CD4-positive, alpha-beta T cell treated with Interleukin-12 subunit alpha and Interleukin-12 subunit beta, for 1 hour (primary cell): ENCODE results near the gene STOML3.

Experiments used
- DNase-seq: peaks from one replicate; pipeline ENCODE4 v3.0.0-alpha.2; 2020

The STOML3 gene

GRCh38 chr13:38980750-38981078, 9.9 kb downstream of the STOML3 start:
- no peak for DNase-seq

GRCh38 chr13:38979891-38980749, 10.5 kb downstream of the STOML3 start:
- DNase-seq = no peak

- no peak for DNase-seq
Observed at GRCh38 chr13:38970380-38971051, 20.1 kb downstream of the STOML3 start.

- no peak for DNase-seq
Observed at GRCh38 chr13:38969187-38969586, 21.4 kb downstream of the STOML3 start.

GRCh38 chr13:38967446-38967845, 23.2 kb downstream of the STOML3 start:
- no peak for DNase-seq

GRCh38 chr13:38965281-38965680, 25.4 kb downstream of the STOML3 start:
- no peak for DNase-seq

GRCh38 chr13:38960175-38960574, 30.5 kb downstream of the STOML3 start:
- no peak for DNase-seq

GRCh38 chr13:38957794-38958592, 32.6 kb downstream of the STOML3 start:
- DNase-seq = no peak

- no peak for DNase-seq
Observed at GRCh38 chr13:38954844-38955243, 35.8 kb downstream of the STOML3 start.

GRCh38 chr13:38954291-38954690, 36.3 kb downstream of the STOML3 start:
- no peak for DNase-seq

GRCh38 chr13:38952827-38953226, 37.8 kb downstream of the STOML3 start:
- no peak for DNase-seq

- no peak for DNase-seq
Observed at GRCh38 chr13:38951525-38952313, 38.9 kb downstream of the STOML3 start.

GRCh38 chr13:38950987-38951386, 39.6 kb downstream of the STOML3 start:
- DNase-seq = no peak

GRCh38 chr13:38947054-38947453, 43.6 kb downstream of the STOML3 start:
- no peak for DNase-seq

- DNase-seq = no peak
Observed at GRCh38 chr13:38944219-38944618, 46.4 kb downstream of the STOML3 start.

GRCh38 chr13:38943231-38943630, 47.4 kb downstream of the STOML3 start:
- no peak for DNase-seq

- DNase-seq = no peak
Observed at GRCh38 chr13:38941353-38941945, 49.2 kb downstream of the STOML3 start.

GRCh38 chr13:38933786-38934185, 56.8 kb downstream of the STOML3 start:
- DNase-seq = no peak

- no peak for DNase-seq
Observed at GRCh38 chr13:38922170-38922569, 68.5 kb downstream of the STOML3 start.

- DNase-seq = no peak
Observed at GRCh38 chr13:38921081-38921480, 69.5 kb downstream of the STOML3 start.
